ENCODE measurements around the gene DUSP3. TPM values are rescaled to one million over a fixed set of nuclear protein-coding genes. Genes with fewer than 3 reads are reported as not detected.

The DUSP3 gene
- total RNA-seq, 2 experiments from 2014 or later = 15.5 to 15.7 TPM

GRCh38 chr17:43722870-43723665, 55.7 kb downstream of the DUSP3 start:
- POLR2A ChIA-PET = no interaction called here
- H3K4me1 Mint-ChIP-seq = peaks cover 9% of the 10 kb centered on the region
- H3K4me3 Mint-ChIP-seq = no peak overlapping the region
- no peak overlapping the region for H3K27ac Mint-ChIP-seq
- ATAC-seq (ENCODE audit: low read depth) = no peak
- H3K27me3 Mint-ChIP-seq = peaks cover 2% of the 10 kb centered on the region
- DNase-seq = no peak
- H3K9me3 Mint-ChIP-seq = no peaks in the 10 kb centered on the region
- no peaks in the 10 kb centered on the region for H3K36me3 Mint-ChIP-seq

GRCh38 chr17:43722269-43722619, 56.5 kb downstream of the DUSP3 start:
- Mint-ChIP-seq H3K4me3 (no peak overlapping the region), H3K36me3 (no peaks in the 10 kb centered on the region), H3K4me1 (peaks cover 9% of the 10 kb centered on the region), H3K27me3 (peaks cover 4% of the 10 kb centered on the region), H3K9me3 (no peaks in the 10 kb centered on the region), H3K27ac (no peak overlapping the region)
- DNase-seq (no peak), ATAC-seq (ENCODE audit: low read depth) (no peak)
- POLR2A ChIA-PET = no interaction called here

- Mint-ChIP-seq H3K27ac (peak overlapping the region; percentile 98), H3K27me3 (peaks cover 8% of the 10 kb centered on the region), H3K36me3 (no peaks in the 10 kb centered on the region), H3K4me3 (peak overlapping the region; percentile 93), H3K9me3 (no peaks in the 10 kb centered on the region), H3K4me1 (peaks cover 9% of the 10 kb centered on the region)
- POLR2A ChIA-PET = interaction anchor here (0.6 to 0.7 kb wide), 2 partner anchors 27 to 724 kb away, joined by 3 to 11 read pairs; no protein-coding TSS in a partner anchor
- DNase-seq (no peak), ATAC-seq (ENCODE audit: low read depth) (no peak)
Observed at GRCh38 chr17:43721537-43722268, 57.1 kb downstream of the DUSP3 start.

- H3K27ac Mint-ChIP-seq = peak overlapping the region; percentile 98
- POLR2A ChIA-PET = interaction anchor here (0.7 to 0.9 kb wide), 4 partner anchors 12 to 723 kb away, joined by 3 to 11 read pairs (median 3); no protein-coding TSS in a partner anchor
- no peaks in the 10 kb centered on the region for H3K9me3 Mint-ChIP-seq
- peaks cover 19% of the 10 kb centered on the region for H3K27me3 Mint-ChIP-seq
- ATAC-seq (ENCODE audit: low read depth) = peak; percentile 90
- H3K4me1 Mint-ChIP-seq = peaks cover 9% of the 10 kb centered on the region
- peak; percentile 85 for DNase-seq
- no peaks in the 10 kb centered on the region for H3K36me3 Mint-ChIP-seq
- H3K4me3 Mint-ChIP-seq = peak overlapping the region; percentile 93
Observed at GRCh38 chr17:43720311-43721060, 58.3 kb downstream of the DUSP3 start.

GRCh38 chr17:43719578-43719977, 59.2 kb downstream of the DUSP3 start:
- POLR2A ChIA-PET = interaction anchor here (0.8 to 0.9 kb wide), 3 partner anchors 11 to 18 kb away, joined by 3 read pairs; no protein-coding TSS in a partner anchor
- H3K27me3 Mint-ChIP-seq = peaks cover 28% of the 10 kb centered on the region
- peak overlapping the region; percentile 98 for H3K27ac Mint-ChIP-seq
- no peak for DNase-seq
- H3K4me3 Mint-ChIP-seq = peak overlapping the region; percentile 93
- no peaks in the 10 kb centered on the region for H3K36me3 Mint-ChIP-seq
- ATAC-seq (ENCODE audit: low read depth) = no peak
- no peaks in the 10 kb centered on the region for H3K9me3 Mint-ChIP-seq
- peaks cover 10% of the 10 kb centered on the region for H3K4me1 Mint-ChIP-seq

- Mint-ChIP-seq H3K27me3 (peaks cover 34% of the 10 kb centered on the region), H3K9me3 (no peaks in the 10 kb centered on the region), H3K4me1 (peaks cover 16% of the 10 kb centered on the region), H3K4me3 (no peak overlapping the region), H3K27ac (no peak overlapping the region), H3K36me3 (no peaks in the 10 kb centered on the region)
- DNase-seq = no peak
- POLR2A ChIA-PET = no interaction called here
- ATAC-seq (ENCODE audit: low read depth) = no peak
Observed at GRCh38 chr17:43718544-43718943, 60.2 kb downstream of the DUSP3 start.

GRCh38 chr17:43717913-43718312, 60.9 kb downstream of the DUSP3 start:
- Mint-ChIP-seq H3K4me3 (no peak overlapping the region), H3K9me3 (no peaks in the 10 kb centered on the region), H3K4me1 (peaks cover 22% of the 10 kb centered on the region), H3K27ac (no peak overlapping the region), H3K36me3 (no peaks in the 10 kb centered on the region), H3K27me3 (peaks cover 38% of the 10 kb centered on the region)
- DNase-seq (no peak), ATAC-seq (ENCODE audit: low read depth) (no peak)
- POLR2A ChIA-PET = no interaction called here

Other genes with a start within 250 kb of the DUSP3 start
- gene ETV4, start 232.6 kb downstream of the DUSP3 start, total RNA-seq = 1 to 10 TPM; 1.6 TPM
- 1 to 10 TPM; 5.2 TPM for gene MEOX1, start 117.1 kb downstream of the DUSP3 start, total RNA-seq
- gene SOST, start 20.2 kb downstream of the DUSP3 start, total RNA-seq = not detected
- not detected for gene CFAP97D1, start 1.5 kb upstream of the DUSP3 start, total RNA-seq
- under 1 TPM in 1 of 2 experiments, not detected in 1; 0.11 TPM for gene MPP3, start 54.2 kb upstream of the DUSP3 start, total RNA-seq
- gene CD300LG, start 68.2 kb upstream of the DUSP3 start, total RNA-seq = not detected
- 1 to 10 TPM; 2.3 to 3.1 TPM for gene MPP2, start 128.6 kb upstream of the DUSP3 start, total RNA-seq
- not detected for gene PPY, start 163.5 kb upstream of the DUSP3 start, total RNA-seq
- gene PYY, start 175.0 kb upstream of the DUSP3 start, total RNA-seq = not detected
- gene NAGS, start 225.6 kb upstream of the DUSP3 start, total RNA-seq = 1 to 10 TPM; 1.4 TPM
- 10 to 100 TPM; 30.3 to 31.7 TPM for gene TMEM101, start 236.0 kb upstream of the DUSP3 start, total RNA-seq

Measured in activated naive CD8-positive, alpha-beta T cell treated with anti-CD3 and anti-CD28 coated beads, Interleukin-2, amount 10 ng/mL, durations not matched to agents 7 days and 5 days (primary cell).